ENCODE results near the gene MCHR1.

- TF ChIP-seq CTCF (IDR thresholded peaks at IDR 0.05) (no peak), KDM1A (IDR thresholded peaks at IDR 0.05; ENCODE audit: low read depth) (no peak), RAD21 (conservative IDR thresholded peaks at IDR 0.05 in 1 of 2, IDR thresholded peaks at IDR 0.05 in 1 of 2) (no peak), REST (IDR thresholded peaks at IDR 0.05) (no peak)
These were observed 28.9 kb downstream of the MCHR1 start for GRCh38 chr22:40708177-40708576.

All from A549 (cell line).